ENCODE measurements around the gene HEY2.

The HEY2 gene

DNA sequence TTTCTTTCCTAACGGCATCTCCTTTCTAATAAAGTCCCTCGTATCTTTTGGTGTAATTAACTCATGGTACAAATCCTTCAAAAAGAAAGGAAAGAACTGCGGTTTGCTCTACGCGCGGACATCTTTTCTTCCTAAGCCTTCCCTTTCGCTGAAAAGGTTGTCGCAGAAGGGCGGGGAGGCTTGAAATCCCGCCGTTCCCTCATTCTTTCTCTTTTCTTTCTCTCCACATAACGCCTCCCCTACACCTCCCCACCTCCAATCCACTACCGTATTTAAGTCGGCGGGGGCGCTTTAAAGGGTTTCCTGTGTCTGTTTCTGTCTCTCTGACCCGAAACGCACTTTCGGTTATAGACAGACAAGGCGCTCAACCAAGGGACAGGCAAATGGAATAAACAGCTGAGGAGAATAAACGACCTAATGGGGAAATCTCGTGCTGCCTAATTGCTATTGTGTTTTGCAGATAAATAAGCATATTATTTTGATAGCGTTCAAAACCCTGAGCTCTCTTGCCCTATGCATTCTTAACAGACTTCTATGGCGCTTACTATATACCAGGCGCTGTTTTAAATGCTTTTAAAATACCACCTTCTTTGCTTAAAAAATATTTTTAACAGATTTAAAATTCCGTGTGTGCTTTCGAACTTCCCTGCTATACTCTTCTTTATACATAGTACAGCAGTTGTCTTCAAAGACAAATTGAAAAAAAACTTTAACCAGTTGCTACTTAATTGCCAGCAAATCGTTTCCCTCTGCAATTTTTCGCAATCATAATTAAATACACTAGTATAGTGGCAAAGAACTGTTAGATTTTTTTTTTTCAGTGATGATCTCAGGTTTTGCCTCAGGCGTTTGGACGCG is 2.5 kb upstream of the HEY2 start (continued):
- TF ChIP-seq, protein P1, sequence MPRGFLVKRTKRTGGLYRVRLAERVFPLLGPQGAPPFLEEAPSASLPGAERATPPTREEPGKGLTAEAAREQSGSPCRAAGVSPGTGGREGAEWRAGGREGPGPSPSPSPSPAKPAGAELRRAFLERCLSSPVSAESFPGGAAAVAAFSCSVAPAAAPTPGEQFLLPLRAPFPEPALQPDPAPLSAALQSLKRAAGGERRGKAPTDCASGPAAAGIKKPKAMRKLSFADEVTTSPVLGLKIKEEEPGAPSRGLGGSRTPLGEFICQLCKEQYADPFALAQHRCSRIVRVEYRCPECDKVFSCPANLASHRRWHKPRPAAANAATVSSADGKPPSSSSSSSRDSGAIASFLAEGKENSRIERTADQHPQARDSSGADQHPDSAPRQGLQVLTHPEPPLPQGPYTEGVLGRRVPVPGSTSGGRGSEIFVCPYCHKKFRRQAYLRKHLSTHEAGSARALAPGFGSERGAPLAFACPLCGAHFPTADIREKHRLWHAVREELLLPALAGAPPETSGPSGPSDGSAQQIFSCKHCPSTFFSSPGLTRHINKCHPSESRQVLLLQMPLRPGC (tag by site-specific recombination; IDR thresholded peaks at IDR 0.05), result 0 out of 2 replicates have a peak, but pooled peaks have one; percentile 39
- TF ChIP-seq, protein P2, sequence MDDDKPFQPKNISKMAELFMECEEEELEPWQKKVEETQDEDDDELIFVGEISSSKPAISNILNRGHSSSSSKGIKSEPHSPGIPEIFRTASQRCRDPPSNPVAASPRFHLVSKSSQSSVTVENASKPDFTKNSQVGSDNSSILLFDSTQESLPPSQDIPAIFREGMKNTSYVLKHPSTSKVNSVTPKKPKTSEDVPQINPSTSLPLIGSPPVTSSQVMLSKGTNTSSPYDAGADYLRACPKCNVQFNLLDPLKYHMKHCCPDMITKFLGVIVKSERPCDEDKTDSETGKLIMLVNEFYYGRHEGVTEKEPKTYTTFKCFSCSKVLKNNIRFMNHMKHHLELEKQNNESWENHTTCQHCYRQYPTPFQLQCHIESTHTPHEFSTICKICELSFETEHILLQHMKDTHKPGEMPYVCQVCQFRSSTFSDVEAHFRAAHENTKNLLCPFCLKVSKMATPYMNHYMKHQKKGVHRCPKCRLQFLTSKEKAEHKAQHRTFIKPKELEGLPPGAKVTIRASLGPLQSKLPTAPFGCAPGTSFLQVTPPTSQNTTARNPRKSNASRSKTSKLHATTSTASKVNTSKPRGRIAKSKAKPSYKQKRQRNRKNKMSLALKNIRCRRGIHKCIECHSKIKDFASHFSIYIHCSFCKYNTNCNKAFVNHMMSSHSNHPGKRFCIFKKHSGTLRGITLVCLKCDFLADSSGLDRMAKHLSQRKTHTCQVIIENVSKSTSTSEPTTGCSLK (tag by site-specific recombination; IDR thresholded peaks at IDR 0.05), result no peak
- TF ChIP-seq SALL2 (tag by site-specific recombination; IDR thresholded peaks at IDR 0.05; ENCODE audit: borderline replicate concordance) (no peak), RBAK (tag by site-specific recombination; IDR thresholded peaks at IDR 0.05) (no peak), ZNF658 (tag by site-specific recombination; IDR thresholded peaks at IDR 0.05) (no peak), ZNF324 (tag by site-specific recombination; IDR thresholded peaks at IDR 0.05) (peak; percentile 35), ZNF660 (tag by site-specific recombination; IDR thresholded peaks at IDR 0.05) (peak; percentile 81), ZNF239 (tag by site-specific recombination; IDR thresholded peaks at IDR 0.05) (no peak), ZNF830 (tag by site-specific recombination; IDR thresholded peaks at IDR 0.05; ENCODE audit: low read depth) (no peak), ZNF354C (tag by site-specific recombination; IDR thresholded peaks at IDR 0.05; ENCODE audit: borderline replicate concordance, low read depth) (no peak), TRIM28 (IDR thresholded peaks at IDR 0.05; ENCODE audit: borderline replicate concordance, low read length) (peak; percentile 79), SCRT1 (tag by site-specific recombination; IDR thresholded peaks at IDR 0.05; ENCODE audit: borderline replicate concordance) (no peak), ZNF23 (tag by site-specific recombination; IDR thresholded peaks at IDR 0.05; ENCODE audit: borderline replicate concordance) (no peak), ZNF623 (tag by site-specific recombination; IDR thresholded peaks at IDR 0.05) (no peak), TCF7L2 (IDR thresholded peaks at IDR 0.05; ENCODE audit: borderline replicate concordance, low read depth, low read length) (0 out of 2 replicates have a peak, but pooled peaks have one; percentile 7), ZNF76 (tag by site-specific recombination; IDR thresholded peaks at IDR 0.05; ENCODE audit: borderline replicate concordance, low read depth) (no peak), ZNF791 (tag by site-specific recombination; IDR thresholded peaks at IDR 0.05) (no peak), GLIS1 (tag by site-specific recombination; IDR thresholded peaks at IDR 0.05) (no peak), ZBTB8A (tag by site-specific recombination; IDR thresholded peaks at IDR 0.05) (0 out of 2 replicates have a peak, but pooled peaks have one; percentile 14), GLI4 (tag by site-specific recombination; IDR thresholded peaks at IDR 0.05) (no peak)
- TF ChIP-seq, protein P3, sequence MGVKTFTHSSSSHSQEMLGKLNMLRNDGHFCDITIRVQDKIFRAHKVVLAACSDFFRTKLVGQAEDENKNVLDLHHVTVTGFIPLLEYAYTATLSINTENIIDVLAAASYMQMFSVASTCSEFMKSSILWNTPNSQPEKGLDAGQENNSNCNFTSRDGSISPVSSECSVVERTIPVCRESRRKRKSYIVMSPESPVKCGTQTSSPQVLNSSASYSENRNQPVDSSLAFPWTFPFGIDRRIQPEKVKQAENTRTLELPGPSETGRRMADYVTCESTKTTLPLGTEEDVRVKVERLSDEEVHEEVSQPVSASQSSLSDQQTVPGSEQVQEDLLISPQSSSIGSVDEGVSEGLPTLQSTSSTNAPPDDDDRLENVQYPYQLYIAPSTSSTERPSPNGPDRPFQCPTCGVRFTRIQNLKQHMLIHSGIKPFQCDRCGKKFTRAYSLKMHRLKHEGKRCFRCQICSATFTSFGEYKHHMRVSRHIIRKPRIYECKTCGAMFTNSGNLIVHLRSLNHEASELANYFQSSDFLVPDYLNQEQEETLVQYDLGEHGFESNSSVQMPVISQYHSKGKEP (tag by site-specific recombination; IDR thresholded peaks at IDR 0.05), result no peak
- TF ChIP-seq, protein P4, sequence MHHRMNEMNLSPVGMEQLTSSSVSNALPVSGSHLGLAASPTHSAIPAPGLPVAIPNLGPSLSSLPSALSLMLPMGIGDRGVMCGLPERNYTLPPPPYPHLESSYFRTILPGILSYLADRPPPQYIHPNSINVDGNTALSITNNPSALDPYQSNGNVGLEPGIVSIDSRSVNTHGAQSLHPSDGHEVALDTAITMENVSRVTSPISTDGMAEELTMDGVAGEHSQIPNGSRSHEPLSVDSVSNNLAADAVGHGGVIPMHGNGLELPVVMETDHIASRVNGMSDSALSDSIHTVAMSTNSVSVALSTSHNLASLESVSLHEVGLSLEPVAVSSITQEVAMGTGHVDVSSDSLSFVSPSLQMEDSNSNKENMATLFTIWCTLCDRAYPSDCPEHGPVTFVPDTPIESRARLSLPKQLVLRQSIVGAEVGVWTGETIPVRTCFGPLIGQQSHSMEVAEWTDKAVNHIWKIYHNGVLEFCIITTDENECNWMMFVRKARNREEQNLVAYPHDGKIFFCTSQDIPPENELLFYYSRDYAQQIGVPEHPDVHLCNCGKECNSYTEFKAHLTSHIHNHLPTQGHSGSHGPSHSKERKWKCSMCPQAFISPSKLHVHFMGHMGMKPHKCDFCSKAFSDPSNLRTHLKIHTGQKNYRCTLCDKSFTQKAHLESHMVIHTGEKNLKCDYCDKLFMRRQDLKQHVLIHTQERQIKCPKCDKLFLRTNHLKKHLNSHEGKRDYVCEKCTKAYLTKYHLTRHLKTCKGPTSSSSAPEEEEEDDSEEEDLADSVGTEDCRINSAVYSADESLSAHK (tag by site-specific recombination; IDR thresholded peaks at IDR 0.05), result peak; percentile 96
- TF ChIP-seq, protein P5, sequence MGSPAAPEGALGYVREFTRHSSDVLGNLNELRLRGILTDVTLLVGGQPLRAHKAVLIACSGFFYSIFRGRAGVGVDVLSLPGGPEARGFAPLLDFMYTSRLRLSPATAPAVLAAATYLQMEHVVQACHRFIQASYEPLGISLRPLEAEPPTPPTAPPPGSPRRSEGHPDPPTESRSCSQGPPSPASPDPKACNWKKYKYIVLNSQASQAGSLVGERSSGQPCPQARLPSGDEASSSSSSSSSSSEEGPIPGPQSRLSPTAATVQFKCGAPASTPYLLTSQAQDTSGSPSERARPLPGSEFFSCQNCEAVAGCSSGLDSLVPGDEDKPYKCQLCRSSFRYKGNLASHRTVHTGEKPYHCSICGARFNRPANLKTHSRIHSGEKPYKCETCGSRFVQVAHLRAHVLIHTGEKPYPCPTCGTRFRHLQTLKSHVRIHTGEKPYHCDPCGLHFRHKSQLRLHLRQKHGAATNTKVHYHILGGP (tag by site-specific recombination; IDR thresholded peaks at IDR 0.05), result no peak
- TF ChIP-seq, protein P6, sequence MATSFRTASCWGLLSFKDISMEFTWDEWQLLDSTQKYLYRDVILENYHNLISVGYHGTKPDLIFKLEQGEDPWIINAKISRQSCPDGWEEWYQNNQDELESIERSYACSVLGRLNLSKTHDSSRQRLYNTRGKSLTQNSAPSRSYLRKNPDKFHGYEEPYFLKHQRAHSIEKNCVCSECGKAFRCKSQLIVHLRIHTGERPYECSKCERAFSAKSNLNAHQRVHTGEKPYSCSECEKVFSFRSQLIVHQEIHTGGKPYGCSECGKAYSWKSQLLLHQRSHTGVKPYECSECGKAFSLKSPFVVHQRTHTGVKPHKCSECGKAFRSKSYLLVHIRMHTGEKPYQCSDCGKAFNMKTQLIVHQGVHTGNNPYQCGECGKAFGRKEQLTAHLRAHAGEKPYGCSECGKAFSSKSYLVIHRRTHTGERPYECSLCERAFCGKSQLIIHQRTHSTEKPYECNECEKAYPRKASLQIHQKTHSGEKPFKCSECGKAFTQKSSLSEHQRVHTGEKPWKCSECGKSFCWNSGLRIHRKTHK (tag by site-specific recombination; IDR thresholded peaks at IDR 0.05), result no peak
- TF ChIP-seq, protein P7, sequence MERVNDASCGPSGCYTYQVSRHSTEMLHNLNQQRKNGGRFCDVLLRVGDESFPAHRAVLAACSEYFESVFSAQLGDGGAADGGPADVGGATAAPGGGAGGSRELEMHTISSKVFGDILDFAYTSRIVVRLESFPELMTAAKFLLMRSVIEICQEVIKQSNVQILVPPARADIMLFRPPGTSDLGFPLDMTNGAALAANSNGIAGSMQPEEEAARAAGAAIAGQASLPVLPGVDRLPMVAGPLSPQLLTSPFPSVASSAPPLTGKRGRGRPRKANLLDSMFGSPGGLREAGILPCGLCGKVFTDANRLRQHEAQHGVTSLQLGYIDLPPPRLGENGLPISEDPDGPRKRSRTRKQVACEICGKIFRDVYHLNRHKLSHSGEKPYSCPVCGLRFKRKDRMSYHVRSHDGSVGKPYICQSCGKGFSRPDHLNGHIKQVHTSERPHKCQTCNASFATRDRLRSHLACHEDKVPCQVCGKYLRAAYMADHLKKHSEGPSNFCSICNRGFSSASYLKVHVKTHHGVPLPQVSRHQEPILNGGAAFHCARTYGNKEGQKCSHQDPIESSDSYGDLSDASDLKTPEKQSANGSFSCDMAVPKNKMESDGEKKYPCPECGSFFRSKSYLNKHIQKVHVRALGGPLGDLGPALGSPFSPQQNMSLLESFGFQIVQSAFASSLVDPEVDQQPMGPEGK (tag by site-specific recombination; IDR thresholded peaks at IDR 0.05), result peak; percentile 89

All from HEK293 (cell line).